Cerebellar nuclear complex (tissue), 1 donor: ENCODE results near the gene MARCOL.
"Not testable (repeated sequence)": the region's sequence is repeated elsewhere in the genome, so short reads cannot be mapped to it uniquely, and the experiment has no call there.

Source experiments
- DNase-seq, 2 experiments: peaks; one replicate each; lab custom pipeline; 2025; lab: John Stamatoyannopoulos, UW

MARCOL gene

DNA sequence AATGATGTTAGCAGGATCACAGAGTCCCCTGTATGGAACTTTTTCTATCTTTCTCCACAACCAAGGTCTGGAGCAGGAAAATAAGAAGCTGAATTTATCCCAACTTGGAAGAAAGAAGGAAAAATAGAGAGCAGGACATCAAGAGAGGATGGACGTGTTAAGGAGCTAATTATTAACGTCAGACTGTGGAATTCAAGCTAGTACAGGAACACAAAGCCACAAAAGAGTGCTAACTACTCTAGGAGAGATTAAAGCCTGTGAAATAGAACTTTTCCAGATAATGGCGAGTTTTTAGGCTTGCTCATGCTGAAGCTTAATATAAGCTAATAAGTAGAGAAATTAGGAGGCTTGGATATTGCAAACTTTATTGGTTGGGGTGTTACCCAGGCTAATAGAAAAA lies 29.6 kb downstream of the MARCOL start:
- DNase-seq, result no peak

DNA sequence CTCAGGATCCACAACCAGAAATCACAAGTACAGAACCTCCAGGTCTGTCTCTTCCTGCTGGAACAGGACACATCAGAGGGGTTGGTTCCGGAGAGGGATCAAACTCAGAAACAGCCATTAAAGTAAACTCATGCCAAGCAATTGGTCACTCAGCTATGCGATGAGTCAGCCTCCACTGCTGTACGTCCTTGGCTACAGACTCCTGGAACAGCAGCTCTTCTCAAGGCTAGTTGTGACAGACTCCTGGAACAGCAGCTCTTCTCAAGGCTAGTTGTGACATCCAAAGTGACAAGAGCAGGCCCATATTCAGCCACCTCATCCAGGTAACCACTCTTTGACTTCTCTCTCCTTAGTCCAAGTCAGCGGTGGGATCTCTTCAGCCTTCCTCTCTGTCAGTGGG lies 30.2 kb downstream of the MARCOL start, which contains the start of gene SPINK13:
Gene SPINK13 (plus strand): TSS at position 229 of the 400 bp plus-strand sequence. CDS start 1,279 bp downstream, outside the sequence.
- no peak for DNase-seq

DNA sequence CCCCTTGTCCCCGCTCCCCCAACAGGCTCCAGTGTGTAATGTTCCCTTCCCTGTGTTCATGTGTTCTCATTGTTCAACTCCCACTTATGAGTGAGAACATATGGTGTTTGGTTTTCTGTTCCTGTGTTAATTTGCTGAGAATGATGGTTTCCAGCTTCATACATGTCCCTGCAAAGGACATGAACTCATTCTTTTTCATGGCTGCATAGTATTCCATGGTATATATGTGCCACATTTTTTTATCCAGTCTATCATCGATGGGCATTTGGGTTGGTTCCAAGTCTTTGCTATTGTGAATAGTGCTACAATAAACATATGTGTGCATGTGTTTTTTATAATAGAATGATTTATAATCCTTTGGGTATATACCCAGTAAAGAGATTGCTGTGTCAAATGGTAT lies 36.8 kb downstream of the MARCOL start:
- not testable (repeated sequence) for DNase-seq

DNA sequence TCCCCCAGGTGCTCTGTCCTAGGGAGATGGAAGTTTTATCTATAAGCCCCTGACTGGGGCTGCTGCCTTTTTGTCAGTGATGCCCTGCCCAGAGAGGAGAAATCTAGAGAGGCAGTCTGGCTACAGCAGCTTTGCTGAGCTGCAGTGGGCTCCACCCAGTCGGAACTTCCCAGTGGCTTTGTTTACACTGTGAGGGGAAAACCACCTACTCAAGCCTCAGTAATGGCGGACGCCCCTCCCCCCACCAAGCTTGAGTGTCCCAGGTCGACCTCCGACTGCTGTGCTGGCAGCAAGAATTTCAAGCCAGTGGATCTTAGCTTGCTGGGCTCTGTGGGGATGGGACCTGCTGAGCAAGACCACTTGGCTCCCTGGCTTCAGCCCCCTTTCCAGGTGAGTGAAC lies 42.6 kb downstream of the MARCOL start:
- not testable (repeated sequence) for DNase-seq

DNA sequence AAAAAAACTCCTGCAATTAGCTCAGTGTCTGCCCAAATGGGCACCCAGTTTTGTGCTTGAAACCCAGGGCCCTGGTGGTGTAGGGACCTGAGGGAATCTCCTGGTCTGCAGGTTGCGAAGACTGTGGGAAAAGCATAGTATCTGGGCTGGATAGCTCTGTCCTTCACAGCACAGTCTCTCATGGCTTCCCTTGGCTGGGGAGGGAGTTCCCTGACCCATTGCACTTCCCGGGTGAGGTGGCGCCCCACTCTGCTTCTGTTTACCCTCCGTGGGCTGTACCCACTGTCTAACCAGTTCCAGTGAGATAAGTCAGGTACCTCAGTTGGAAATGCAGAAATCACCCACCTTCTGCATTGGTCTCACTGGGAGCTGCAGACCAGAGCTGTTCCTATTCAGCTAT lies 43.0 kb downstream of the MARCOL start:
- not testable (repeated sequence) for DNase-seq

DNA sequence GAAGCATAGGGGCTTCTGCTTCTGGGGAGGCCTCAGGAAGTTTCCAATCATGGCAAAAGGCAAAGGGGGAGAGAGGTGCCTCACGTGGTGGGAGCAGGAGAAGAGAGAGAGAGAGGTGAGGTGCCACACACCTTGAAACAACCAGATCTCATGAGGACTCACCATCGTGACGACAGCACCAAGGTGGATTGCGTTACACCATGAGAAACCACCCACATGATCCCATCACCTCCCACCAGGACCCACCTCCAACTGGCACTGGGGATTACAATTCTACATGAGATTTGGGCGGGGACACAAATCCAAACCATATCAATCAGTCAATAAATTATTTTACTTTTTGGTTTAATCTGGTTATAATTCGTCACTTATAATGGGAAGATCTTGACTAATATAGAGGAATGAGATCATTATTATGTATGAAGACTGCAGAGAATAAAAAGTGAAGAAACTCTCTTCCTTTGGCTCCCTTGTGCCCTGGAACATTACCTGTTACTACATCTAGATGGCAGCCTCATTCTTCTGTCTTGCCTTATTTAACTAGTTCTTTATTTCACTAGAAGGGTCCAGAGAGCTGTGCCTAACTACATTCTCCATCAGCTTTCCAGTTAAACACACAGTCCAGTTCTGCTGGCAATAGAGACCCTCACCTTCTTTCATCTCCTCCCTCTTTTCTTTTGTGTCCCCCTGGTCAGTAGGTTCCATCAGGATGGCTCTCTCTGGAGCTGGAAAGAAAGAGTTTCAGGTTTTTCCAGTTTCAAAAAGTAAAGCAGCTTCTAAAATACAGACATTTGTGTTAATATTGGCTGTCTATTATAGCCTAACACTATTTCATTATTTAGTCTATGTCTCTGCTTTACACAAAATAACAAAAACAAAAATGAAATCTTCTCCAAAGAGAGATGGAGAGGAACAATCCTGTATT lies 52.2 kb downstream of the MARCOL start:
- no peak for DNase-seq
